LoVo (cell line): ENCODE results near the gene PHAF1.
A peak's percentile ranks its signal among the peaks of the same experiment; 100 is the strongest.

Experiments
- DNase-seq: peaks from one replicate; pipeline ENCODE4 v3.0.0-alpha.2; 2016; ENCODE audit warnings: low spot score

The PHAF1 gene

DNA sequence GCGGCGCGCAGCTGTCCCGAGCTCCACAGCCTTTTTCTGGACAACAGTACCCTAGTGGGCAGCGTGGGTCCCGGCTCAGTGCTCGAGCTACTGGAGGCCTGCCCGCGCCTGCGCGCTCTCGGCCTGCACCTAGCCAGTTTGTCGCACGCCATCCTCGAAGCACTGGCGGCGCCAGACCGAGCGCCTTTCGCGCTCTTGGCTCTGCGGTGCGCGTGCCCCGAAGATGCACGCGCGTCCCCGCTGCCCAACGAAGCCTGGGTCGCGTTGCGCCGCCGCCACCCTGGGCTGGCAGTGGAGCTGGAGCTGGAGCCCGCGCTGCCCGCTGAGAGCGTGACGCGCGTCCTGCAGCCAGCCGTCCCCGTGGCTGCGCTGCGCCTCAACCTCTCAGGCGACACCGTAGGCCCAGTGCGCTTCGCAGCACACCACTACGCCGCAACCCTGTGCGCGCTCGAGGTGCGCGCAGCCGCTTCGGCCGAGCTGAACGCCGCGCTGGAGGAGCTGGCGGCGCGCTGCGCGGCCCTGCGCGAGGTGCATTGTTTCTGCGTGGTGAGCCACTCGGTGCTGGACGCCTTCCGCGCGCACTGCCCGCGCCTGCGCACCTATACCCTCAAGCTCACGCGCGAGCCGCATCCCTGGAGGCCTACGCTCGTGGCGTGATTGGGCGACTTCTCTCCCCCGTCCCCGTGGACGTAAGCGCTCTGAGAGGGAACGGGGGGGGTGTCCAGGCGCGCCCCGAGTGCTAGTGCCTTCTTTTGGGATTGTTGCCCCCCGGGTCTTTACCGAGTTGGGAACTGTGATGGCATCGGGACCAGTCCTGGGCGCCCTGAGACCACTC is 53.6 kb downstream of the PHAF1 start:
- no peak for DNase-seq

DNA sequence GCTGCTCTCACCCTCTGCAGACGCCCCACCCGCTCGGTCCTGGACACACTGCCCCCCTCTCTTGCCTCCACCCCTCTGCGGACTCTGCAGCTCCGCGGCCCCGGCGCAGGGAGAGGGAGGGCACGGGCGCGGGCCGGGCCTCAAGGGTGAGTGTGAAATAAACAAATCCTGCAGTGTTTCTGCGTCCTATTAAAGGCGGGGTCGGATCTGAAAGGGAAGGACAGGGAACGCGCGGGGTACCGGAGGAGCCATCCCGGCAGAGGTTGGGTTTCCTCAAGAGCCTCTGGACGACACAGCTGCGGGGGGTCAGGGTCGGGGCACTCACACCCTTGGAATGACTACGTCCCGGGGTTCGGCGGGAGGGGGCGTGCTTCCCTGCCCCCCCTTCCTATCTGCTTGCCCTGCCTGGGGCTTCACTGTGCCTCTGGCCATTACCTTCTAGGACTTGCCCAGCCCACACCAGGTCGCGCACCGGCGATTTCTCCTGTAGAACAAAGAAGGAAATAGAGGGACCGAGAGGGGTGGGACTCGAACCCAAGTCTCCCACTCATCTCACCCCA is 54.3 kb downstream of the PHAF1 start:
- DNase-seq: no peak

DNA sequence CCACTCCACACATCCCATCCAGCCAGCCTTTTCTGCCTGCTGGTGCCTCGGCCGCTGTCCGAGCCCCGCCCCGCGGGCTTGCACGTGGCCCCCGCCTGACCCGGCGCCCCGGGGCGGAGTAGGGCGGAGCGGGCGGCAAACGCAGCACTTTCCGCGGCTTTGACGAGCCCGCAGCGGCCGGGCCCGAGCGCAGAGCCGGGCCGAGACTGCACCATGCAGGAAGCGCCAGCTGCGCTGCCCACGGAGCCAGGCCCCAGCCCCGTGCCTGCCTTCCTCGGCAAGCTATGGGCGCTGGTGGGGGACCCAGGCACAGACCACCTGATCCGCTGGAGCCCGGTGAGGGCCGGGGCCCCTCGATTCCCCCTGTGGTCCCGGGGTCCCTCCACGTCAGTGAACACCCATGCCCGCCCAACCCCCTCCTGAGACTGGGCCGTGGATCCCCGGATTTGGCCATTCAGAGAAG is 54.9 kb downstream of the PHAF1 start, which contains the start of gene HSF4:
Gene HSF4 (plus strand): TSS at position 147 of the 463 bp plus-strand sequence. CDS start 67 bp downstream, at position 214.
- no peak for DNase-seq

DNA sequence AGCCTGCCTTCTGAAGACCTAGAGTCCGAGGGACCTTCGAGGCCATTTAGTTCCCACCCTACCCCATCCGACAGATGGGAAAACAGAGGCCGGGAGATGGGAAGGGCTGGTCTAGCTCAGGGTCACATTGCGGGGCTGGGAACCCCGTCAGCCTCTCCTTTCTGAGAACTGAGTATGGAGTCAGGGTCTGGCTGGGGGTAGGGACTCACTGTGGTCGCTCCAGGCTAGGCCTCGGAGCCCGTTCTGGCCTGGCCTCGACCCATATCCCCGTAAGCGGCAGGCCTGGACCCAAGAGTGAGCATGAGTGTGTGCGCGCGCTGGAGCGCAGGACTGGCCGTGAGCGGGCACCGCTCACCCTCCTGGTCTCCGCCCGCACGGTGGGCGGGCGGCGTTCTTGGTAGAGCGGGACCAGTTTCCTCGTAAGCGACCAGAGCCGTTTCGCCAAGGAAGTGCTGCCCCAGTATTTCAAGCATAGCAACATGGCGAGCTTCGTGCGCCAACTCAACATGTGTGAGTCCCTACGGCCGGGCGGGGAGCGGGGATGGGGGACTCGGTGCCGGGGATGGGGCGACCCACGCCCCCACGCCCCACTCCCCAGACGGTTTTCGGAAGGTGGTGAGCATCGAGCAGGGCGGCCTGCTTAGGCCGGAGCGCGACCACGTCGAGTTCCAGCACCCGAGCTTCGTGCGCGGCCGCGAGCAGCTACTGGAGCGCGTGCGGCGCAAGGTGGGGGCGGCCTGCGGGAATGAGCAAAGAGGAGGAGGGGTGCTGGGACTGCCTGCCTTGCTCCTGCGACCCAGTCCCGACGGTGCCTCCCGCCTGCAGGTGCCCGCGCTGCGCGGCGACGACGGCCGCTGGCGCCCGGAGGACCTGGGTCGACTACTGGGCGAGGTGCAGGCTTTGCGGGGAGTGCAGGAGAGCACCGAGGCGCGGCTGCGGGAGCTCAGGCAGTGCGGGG is 55.7 kb downstream of the PHAF1 start:
- no peak for DNase-seq

DNA sequence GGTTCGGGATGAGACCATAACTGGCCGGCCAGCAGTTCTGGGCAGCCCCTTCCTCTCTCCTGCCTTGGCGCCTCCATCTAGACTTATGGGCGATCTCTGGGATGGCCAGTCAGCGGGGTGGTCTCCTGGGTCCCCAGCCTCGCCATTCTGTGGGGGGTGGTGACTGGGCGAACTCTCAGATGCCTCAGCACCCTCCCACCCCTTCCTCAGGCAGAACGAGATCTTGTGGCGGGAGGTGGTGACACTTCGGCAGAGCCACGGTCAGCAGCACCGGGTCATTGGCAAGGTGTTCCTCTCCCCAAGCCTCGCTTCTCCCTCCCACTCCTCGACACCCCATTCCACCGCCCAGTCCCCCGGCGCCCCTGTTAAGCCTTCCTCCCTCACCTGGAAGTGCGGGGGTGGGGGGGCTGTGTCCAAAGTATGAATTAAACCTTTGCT is 56.4 kb downstream of the PHAF1 start:
- DNase-seq: no peak

DNA sequence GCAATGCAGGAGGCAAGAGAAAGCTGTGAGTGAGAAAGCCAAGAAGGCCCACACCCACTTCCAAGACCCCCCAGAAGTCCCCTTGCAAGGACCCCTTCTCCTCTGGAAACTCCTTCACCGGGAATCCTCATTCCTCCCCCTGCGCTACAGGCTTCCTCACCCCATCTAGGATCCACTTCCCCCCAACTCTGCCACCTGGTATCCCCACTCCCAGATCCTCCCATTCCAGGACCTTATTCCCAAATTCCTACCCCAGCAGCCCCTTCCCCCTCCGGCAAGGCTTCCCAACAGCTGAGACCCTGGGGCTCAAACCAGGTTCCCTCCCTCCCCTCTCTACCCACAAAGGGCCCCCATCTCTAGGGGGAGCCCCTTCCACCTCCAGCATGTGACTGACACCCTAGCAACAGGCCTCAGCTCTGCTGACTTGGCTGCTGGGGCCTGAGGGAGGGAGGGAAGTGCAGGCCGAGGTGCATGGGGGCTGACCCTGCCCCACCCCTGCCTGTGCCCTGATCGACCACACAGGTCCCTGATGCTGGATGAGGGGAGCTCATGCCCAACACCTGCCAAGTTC is 56.9 kb downstream of the PHAF1 start:
- DNase-seq: no peak

DNA sequence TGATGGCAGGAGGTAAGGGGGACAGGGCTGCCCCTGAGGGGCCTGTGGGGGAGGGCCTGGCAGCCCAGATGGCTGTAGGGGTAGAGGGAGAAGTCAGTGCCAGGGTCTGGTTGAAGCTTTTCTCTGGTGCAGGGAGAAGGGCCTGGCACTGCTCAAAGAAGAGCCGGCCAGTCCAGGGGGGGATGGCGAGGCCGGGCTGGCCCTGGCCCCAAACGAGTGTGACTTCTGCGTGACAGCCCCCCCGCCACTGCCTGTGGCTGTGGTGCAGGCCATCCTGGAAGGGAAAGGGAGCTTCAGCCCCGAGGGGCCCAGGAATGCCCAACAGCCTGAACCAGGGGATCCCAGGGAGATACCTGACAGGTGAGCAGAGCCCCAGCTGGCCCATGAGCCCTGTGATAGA is 57.8 kb downstream of the PHAF1 start:
- DNase-seq: no peak

DNA sequence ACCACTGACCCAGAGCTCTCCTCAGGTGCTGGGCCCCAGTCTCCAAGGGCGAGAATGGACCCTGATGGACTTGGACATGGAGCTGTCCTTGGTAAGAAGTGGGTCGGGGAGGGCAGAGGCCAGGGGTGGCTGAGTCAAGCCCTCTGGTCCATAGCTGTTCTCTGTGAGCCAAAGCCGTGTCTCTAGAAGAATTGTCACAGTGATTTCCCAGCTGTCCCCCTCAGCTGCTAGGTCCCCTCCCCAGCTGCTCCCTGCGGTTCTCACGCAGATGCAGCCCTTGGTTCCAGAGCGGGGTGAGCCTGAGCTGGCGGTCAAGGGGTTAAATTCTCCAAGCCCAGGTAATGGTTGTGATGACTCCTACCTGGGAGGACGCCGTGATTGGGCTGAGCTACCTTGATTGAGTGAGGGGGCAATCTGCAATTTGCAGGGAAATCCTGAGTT is 59.3 kb downstream of the PHAF1 start:
- DNase-seq: no peak

DNA sequence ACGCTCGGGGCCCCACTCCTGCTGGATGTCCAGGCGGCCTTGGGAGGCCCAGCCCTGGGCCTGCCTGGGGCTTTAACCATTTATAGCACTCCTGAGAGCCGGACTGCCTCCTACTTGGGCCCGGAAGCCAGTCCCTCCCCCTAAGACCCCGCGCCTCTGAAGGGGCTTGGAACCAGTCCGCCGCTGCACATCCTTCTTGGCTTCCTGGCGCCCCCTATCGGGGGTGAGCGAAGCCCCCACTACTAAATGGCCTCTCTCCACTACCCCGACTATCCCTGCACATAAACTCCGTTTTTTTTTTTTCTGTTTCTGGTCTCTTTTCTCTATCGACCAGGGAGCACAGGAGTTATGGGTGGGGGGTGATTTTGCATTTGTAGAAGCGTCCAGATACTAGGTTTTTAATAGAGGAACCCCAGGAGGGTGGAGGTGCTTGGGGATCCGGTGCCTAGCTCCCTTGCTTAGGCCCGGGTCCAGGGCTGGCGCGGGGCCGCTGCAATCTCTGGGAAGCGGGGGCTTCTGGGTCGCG is 60.0 kb downstream of the PHAF1 start:
- DNase-seq: no peak

DNA sequence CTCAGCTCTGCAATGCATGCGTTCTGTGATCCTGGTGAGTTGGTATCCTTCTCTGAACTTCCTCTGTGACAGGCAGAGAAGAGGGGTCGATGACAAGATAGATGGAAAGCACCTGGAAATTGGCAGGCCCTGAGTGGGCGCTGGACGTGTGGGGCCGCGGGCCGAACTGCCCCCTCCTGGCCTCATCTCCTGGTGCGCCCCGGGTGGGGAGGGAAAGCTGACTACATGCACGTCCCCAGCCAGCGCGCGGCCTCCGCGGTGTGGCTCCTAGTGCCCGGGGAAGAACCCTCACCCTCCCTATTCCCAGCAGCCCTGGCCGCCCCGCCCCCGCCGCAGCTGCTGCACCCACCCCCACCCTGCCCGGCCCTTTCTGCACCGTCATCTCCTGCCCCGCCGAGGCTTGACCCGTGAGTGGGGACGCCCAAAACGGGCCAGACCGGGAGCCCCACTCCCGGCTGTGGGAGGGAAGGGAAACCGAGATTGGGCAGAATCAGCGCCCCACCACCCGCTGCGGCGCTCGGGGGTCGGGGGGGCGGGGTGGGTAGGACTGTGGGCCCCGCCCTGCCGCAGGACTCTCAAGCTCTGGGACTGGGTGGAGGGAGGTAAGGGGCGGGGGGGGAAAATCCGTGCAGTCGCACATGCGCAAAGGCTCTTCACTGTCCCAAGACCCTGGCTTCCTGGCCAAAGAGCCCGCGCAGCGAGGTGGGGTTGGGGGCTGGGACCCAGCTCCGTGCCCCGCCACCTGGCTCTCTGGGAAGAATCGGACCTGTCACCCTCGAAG is 60.6 kb downstream of the PHAF1 start, which contains the start of gene NOL3:
Gene NOL3 (plus strand): TSS at position 371 of the 781 bp plus-strand sequence.
- no peak for DNase-seq

DNA sequence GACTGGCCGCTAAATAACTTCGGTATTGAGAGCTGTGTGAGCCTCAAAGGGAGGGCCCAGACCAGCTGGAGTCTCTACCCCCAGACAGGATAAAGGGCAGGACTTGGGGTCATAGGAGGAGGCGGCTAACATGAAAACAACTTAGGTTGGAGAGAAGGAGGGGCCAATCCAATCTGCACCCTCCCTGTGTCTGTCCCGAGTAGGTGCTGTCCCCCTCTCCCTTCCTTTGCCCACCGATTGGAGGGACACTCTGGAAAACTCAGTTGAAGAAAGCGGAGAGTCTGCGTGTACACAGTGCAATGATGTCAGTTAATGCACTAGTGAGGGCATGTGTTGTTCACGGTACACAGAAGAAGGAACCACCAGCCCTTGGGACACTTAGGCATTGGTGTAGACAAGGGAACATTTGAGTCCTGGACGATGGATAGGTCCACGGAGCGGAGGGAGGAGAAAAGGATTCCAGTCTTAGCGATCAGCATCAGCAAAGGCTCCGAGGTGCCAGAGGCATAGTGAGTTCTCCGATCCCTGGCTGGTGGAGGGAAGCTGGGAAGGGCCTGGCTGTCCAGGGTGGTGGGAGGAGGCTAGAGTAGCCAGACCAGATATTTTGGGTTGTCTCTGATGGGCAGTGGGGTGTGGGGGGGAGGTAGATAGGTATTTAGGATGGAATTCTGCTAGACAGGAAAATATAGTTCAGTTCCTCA is 61.4 kb downstream of the PHAF1 start:
- DNase-seq: no peak

DNA sequence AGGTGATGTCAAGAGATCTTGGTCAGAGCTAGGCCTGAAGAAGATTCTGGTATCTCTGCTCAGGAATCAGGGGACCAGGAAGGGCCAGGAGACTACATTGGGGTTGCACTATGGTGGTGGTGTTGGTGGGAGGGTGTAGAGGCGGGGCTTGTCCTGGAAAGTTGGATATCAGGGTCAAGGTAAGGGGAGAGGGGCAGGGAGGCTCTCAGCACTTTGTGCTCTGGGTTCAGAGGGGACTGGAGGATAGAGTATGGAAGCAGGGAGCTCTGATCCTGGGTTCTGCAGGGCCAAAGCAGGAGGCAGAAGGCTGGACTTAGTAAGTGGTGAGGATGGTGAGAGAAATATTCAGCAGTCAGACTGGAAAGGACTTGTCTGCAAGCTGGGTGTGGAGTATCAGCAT is 63.6 kb downstream of the PHAF1 start:
- no peak for DNase-seq

DNA sequence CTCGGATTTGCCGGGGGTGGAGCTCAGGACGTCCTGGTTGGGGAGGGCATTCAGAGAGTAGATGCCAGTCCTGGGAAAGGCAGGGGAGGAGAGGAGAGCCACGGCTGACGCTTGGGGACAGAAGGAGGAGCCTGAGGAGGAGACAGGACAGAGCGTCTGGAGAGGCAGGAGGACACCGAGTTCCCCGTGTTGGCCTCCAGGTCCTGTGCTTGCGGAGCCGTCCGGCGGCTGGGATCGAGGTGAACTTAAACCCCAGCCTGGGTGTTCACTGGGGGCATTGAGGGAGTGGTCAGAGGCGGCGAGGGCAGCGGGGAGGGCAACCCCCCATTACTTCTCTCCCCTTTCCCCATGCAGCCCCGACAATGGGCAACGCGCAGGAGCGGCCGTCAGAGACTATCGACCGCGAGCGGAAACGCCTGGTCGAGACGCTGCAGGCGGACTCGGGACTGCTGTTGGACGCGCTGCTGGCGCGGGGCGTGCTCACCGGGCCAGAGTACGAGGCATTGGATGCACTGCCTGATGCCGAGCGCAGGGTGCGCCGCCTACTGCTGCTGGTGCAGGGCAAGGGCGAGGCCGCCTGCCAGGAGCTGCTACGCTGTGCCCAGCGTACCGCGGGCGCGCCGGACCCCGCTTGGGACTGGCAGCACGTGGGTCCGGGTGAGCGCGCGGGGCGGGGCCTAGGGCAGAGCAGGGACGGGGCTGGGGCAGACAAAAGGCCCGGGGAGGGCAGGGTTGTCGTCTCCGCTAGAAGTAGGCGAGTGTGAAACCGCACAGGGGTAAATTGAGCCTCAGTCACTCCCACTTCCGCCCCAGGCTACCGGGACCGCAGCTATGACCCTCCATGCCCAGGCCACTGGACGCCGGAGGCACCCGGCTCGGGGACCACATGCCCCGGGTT is 64.3 kb downstream of the PHAF1 start:
- DNase-seq: peak; percentile 91

DNA sequence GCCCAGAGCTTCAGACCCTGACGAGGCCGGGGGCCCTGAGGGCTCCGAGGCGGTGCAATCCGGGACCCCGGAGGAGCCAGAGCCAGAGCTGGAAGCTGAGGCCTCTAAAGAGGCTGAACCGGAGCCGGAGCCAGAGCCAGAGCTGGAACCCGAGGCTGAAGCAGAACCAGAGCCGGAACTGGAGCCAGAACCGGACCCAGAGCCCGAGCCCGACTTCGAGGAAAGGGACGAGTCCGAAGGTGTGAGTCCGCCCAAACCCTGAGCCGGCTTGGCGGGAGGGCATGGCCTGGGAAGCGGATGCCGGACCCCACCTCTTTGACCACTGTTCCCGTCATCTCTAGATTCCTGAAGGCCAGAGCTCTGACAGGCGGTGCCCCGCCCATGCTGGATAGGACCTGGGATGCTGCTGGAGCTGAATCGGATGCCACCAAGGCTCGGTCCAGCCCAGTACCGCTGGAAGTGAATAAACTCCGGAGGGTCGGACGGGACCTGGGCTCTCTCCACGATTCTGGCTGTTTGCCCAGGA is 65.0 kb downstream of the PHAF1 start:
- no peak for DNase-seq

DNA sequence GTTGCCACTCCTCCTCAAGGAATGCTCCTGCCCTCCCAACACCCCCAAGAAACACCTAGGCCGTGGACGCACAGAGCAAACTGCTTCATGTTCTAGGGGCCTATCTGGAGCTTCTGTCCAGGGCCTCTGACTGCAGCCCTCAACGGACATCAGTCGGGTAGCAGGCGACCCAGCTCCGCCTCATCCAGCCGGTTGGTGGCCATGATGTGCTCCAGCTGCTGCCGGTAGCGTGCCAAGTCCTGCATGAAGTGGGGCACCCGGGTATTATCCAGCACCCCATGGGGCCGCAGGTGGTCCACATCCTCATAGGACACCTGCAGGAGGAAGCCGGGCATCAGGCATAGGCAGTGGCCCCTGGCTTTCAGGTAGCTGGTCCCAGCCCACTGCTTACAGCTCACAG is 66.9 kb downstream of the PHAF1 start:
- DNase-seq: no peak

DNA sequence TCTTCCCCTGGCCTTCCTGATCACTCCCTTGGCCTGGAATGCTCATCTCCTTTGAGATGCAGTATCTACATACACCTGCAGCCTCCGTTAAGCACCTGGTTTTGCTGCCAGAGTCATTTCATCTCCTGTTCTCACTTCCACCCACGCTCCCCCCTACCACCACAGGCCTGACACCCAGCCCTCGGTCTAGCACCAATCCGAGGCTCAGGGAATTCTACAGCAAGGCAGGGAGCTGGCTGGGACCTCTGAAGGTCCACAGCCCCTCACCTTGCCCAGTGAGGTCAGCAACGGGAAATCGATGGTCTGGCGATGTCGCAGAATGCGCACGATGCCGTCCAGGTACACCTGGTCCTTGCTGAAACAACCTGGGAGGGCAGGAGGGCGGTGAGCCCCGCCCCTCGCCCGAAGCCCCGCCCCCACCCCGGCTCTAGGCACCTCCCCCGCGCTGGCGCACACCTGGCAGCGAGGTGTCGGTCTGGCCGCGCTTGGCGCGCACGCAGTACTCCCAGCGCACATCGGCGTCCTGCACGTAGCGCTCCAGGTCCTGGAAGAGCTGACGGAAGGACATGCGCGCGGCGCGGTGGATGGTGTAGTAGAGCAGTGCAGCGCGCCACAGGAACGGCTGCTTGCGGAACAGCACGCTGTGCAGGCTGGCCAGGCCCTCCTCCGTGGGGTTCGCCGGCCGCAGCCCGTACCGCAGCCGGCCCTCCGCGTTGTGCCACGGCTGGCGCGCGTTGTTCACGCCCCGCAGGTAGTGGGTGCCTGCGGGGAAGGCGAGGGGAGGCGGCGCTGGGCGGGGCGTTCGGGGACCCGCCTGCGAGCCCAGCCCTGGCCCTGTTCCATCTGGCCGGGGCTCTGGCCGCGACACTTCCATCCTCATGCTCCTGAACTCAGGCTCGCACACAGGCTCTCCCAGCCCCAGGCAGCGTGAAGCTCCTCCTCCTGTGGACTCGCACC is 68.3 kb downstream of the PHAF1 start:
- DNase-seq: peak; percentile 91

DNA sequence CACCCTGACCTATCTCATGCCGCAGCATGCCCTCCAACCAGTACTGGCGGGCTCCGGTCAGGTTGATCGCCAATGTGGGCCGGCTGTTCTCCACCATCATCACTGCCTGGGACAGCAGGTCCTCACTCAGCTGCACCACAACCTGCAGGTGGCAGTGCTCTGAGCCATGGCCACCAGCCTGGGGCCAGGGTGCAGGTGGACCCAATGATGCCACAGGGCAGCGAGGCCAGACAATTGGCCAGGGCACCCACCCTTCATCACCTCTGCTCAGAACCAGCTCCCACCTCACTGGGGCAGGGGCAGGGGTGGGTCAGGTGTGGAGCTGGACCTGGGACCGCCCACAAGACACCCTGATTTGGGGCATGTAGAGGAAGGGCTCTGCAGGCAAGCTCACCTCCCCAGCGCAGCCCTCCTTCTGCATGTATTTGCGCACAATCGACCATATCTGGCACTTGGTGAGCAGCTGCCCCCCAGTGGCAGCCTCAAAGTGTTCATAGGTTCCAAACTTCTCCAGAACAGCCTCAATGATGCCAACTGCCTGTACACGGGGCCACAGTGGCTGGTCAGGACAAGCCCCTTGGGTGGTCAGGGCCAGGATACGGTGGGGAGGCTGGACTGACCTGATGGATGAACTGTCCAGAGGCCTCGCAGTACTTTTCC is 69.8 kb downstream of the PHAF1 start:
- no peak for DNase-seq
